Left ventricle myocardium superior (tissue), 1 donor: ENCODE data around the gene ITGB2. TPM values are rescaled to one million over a fixed set of nuclear protein-coding genes. Genes with fewer than 3 reads are reported as not detected.

Experiments used
- ATAC-seq: fragments of 200-7000 bp; cut with Tn5 transposase; one replicate; pipeline ENCODE4 v1.9.1; 2020; ENCODE audit warnings: mild to moderate bottlenecking, moderate library complexity
- DNase-seq: peaks from one replicate; pipeline ENCODE4 v3.0.0-alpha.2; 2020
- intact Hi-C: fragments of 100-400 bp; cut with micrococcal nuclease; formaldehyde crosslinking; loops from one replicate; pipeline ENCODE4 v1.11.0; 2022
- total RNA-seq: library from RNA; stranded (reverse); fragmentation: NEBNext Ultra II Directional; extraction: Animal tissue kit (Norgen Biotek cat#: 25700); gene quantifications from one replicate; pipeline ENCODE4 v1.2.1, GENCODE V29; 2021
- donor health status: DM: no; HTN: yes; CAD: no; lungs with severe emphysema.

Gene ITGB2
- total RNA-seq, 1 donor from 2014 or later: 26.5 TPM

DNA sequence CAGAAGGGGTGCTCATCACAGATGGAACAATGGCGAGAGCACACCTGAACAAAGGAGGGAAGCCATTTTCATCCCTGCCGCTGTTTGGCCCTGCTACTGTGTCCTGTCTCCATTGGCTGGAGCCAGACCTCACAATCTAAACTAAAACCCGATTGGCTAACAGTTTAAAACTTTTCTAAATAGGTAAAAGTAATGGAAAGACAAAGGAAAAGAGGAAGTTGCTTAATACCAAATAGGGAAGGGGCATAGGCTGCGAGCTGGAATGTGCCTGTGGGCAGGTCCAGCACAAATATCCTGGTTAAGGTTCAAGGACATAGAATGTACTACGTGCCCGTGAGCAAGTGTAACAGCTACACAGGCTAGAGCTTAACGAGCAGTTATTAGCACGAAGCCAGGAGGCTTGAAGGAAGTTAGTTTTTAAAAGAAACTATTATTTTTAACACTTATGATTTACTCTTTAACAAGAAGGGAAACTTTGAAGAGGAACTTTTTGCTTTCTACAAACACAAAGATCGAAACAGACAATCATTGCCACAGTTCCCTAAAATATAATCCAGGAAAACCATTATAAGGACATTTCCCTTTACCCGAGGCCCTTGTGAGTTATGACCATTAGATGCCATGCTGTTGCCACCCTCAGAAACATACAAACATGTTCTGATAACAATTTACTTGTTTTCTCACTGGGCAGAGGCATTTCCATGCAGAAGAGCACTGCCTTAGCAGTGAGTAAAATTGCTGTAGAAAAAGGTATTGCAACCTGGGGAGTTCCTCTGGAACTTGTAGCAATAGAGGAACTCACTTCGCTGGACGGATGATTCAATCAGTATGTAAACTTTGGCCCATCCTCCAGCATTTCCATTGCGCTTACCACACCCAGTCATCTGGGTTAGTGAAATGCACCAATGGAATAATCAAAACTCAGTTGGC, 42.4 kb downstream of the ITGB2 start:
- DNase-seq (peak; percentile 13), ATAC-seq (no peak)
- intact Hi-C loops: loop anchor here (10.0 kb wide), 1 partner anchor 84 kb away; no protein-coding TSS in a partner anchor

DNA sequence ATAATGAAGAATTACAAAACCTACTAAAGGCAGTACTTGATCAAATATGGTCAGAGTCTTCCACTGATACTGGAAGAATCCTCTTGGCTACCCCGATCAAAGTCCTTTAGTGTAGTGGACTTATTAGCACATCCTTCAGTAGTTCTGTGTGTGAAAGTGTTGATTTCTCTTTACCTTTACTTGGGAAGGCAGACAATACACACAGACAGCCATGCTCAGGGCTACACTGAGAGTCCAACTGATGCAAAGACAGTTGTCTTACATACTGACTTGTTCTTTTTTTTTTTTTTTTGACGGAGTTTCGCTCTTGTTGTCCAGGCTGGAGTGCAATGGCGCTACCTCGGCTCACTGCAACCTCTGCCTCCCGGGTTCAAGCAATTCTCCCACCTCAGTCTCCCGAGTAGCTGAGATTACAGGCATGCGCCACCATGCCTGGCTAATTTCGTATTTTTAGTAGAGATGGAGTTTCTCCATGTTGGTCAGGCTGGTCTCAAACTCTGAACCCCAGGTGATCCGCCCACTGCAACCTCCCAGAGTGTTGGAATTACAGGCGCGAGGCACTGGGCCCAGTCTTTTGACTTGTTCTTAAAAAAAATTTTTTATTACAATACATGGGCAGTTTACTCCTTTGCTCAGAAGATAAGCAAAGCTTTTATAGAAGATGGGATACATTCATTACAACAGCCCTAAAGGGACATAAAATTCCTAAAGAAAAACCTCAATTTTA, 43.7 kb downstream of the ITGB2 start:
- intact Hi-C loops: loop anchor here (10.0 kb wide), 1 partner anchor 82 kb away; no protein-coding TSS in a partner anchor
- no peak for DNase-seq
- no peak for ATAC-seq

DNA sequence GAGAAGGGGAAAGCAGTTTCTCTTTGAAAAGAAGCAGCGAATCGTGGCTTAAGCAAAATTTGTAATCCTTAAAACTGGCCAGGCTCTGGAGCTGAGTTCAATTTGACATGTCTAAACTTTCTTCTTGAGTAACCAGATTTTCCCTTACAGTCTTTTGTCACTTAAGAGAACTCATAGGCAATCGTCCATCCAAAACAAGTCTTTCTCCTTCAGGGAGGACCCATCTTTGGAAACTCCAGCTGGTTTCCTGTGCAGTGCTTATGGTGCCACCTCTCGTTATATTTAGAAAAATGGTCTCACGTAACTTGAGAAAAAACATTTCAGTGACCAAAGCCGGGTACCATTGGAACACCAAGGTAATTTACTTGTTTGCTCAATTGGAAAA, 45.4 kb downstream of the ITGB2 start:
- ATAC-seq: no peak
- intact Hi-C loops: loop anchor here (10.0 kb wide), 1 partner anchor 81 kb away; no protein-coding TSS in a partner anchor
- DNase-seq: peak; percentile 6

DNA sequence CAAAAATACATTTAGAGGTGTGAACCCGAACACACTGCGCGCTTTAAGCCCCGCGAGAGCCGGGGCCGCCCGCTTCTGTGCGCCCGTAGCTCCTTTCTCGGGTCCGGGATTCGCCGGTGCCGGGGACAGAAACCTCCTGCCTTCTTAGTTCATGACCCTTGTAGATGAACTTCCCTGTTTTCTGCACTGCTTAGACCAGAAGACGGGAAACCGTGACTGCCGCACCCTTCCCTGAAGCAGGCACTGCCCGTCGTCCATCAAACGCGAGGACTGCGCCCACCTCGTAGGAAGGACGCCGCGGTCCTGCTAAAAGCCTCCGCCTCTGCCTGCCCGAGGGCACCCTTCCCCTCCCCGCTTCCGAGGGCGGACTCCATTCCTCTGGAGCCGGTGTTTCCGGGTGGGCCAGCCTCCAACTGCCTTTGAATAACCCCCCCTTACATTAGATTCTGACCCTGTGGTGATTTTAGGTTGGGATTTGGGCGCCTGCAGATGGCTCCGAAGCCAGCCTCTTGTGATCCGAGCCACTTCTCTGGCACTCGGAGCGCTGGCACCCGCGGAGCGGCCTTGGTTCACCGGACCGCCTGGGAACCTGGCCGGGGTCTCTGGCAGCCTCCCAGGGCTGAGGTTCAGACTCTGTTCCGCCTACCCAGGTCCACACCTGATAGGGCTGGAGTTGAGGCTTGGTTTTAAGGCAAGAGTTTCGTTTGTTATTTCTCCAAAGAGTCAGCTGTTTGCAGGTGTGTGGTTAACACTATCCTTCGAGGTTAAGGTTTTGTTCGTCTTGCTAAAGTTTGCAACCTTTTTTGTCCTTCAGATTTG, 46.0 kb downstream of the ITGB2 start:
- peak; percentile 30 for ATAC-seq
- DNase-seq: peak; percentile 81
- intact Hi-C loops: loop anchor here (10.0 kb wide), 1 partner anchor 80 kb away; no protein-coding TSS in a partner anchor

DNA sequence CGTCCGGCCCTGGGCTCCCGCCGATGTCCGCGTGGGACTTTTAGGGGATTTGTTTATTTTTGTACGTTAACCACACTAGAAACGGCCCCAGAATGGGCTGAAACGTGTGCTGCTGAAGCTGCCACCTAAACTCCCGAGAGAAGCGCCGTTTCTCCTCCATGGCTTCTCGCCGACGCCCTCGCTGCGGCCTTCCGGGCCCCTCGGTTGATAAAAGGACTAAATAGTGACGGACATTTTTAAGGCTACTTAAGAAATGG, 46.5 kb downstream of the ITGB2 start:
- DNase-seq (no peak), ATAC-seq (no peak)
- intact Hi-C loops: loop anchor here (10.0 kb wide), 1 partner anchor 79 kb away; no protein-coding TSS in a partner anchor

DNA sequence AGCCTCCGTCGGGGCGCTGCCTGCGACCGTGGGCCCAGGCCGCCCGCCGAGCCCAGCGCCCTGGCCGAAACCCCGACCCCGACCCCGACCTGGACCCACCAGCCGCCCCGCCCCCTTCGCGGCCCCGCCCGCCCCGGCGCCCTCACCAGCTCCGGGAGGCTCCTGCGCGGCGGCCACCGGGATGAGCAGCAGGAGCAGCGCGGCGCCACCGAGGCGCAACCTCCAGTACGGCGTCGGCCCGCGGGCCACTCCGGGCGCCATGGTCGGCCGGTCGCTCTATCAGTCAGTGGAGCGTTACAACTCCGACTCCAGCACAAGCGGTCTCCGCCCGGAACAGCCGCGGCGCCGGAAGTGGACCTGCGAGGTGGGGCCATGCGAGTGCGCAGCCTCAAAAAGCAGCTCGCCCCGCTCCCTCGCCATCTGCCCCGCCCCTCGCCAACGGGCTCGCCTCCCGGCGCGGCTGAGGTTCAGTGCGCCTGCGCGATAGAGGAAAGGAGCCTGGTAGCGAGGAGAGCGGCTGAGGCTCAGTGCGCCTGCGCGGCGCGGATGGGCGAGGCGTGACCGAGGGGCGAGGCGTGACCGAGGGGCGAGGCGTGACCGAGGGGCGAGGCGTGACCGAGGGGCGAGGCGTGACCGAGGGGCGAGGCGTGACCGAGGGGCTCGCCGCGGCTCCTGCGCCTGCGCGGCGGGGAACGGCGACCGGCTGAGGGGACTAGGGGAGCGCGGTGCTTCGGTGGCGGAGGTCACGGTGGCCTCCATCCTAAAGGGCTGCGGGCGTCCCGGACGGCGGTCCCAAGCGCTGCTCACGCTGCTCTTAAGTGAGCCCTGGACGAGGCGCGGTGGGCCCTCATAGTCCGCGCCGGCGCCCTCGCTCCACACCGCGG, 47.1 kb downstream of the ITGB2 start, which contains the start of gene PTTG1IP:
TSS of gene PTTG1IP (minus strand) at position 335 of the 884 bp plus-strand sequence. CDS start at position 261, 74 bp downstream.
- intact Hi-C loops: loop anchor here (10.0 kb wide), 1 partner anchor 79 kb away; no protein-coding TSS in a partner anchor
- peak; percentile 82 for ATAC-seq
- DNase-seq: peak; percentile 100

DNA sequence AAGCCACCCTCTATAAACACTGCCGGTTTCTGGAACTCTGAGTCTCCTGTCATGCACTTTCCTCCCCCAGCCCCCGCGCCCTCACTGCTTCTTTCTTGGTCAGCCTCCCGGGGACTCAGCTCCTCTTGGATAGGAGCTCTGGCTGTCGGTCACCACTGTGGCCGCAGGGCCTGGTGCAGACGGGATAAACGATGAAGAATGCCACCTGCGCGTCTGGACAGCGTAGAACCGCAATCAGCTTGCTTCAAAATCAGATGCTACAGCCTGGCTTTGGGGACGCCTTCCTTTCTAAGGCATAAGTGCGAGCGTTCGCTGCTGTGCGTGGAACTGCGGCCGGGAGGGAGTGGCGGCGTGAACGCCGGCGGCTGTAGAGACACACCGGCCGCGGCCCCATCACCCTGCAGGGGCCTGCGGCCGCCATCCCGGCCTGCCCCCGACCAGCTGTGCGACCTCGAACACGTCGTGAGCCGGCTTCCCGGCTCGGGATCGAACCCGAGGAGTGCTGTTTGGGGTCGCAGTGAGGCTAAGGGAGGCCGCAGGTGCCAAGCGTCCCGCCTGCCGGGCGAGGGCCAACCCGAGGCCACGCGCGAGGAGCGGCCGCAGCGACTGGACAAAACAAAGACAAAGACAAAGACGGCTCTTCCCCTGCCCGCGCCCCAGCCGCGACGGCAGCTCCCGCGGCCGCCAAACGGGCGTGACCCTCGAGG, 47.9 kb downstream of the ITGB2 start:
- peak; percentile 0 for ATAC-seq
- peak; percentile 58 for DNase-seq
- intact Hi-C loops: loop anchor here (10.0 kb wide), 1 partner anchor 78 kb away; no protein-coding TSS in a partner anchor

DNA sequence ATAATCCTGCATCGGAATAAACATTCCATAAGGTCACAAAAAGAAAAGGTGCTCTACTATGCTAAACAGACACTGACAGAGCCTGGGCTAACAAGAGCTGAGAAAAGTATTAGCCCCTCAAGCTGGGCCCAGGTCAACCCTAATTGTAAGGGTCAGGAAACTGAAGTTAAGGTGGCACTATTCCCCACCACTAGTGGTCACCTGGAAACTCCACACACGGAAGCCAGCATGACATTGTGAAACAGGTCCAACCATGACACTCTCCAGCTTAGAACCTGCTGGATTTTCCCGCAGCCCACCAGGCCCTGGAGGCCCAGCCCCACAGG, 48.4 kb downstream of the ITGB2 start:
- intact Hi-C loops: loop anchor here (10.0 kb wide), 1 partner anchor 77 kb away; no protein-coding TSS in a partner anchor
- DNase-seq (no peak), ATAC-seq (no peak)

DNA sequence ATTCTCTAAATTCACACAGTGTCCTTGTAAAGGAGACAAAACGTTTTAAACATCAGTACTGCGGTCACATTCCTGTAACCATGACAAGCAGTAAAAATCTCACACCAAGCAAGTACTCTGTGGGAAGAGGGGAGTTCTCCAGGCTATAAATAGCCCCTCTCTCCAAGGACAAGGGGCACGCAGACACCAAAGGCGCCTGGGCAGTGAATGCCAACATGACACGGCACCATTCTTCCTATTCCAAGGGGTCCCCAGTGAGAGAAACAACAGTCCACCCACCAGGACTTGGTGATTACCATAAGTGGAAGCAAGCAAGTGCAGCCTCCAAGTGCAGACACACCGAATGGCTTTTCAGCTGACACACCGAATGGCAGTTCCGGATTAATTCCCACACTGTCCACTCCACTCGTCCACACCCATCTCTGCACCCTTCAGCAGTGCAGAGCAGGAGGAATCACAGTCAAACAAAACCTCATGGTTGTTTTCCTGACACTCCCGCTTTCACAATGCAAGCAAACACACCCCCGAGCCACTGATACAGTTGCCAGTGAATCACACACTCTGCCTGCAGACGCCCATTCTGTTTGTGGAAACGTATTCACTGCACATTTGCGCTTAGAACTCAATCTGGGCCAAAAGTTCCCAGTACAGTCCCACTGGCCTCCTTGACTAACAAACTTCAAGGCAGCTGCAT, 49.0 kb downstream of the ITGB2 start:
- DNase-seq: peak; percentile 51
- intact Hi-C loops: loop anchor here (10.0 kb wide), 1 partner anchor 77 kb away; no protein-coding TSS in a partner anchor

DNA sequence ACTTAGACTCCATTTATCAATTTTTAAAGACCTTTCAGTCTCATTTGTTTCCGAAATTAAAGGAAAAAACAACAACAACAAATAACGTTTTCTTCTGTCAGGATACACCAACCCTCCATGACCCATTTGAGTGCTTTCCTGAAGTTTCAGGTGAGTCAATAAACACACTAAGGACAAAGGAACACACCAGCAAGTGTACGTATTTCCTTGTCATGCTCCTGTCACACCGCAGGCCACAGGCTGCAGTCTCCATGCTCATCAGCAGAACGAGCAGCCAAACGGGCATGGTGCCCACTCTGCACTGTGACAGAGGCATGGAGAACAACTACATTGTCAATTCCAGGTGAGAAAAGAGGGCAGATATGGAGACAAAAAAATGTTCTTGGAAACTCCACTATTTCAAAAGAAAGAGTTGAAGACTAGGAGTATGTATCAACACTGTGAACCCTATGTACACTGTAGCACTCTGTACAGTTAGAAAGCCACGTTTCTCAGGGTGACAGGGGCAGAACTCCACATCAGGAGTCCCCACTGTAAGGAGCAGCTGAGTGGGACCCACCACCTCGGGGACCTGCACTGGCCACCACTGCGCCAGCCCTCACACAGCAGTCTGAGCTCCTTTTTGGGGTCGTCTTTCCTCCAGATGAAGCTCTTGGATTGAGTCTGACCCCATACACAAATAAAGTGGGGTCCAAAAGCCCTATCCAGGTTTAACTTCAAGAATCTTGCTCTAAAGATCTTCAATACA, 49.8 kb downstream of the ITGB2 start:
- peak; percentile 17 for ATAC-seq
- intact Hi-C loops: loop anchor here (10.0 kb wide), 1 partner anchor 76 kb away; no protein-coding TSS in a partner anchor
- DNase-seq: peak; percentile 89

More for the DNA sequence above, 49.0 kb downstream of the ITGB2 start:
- peak; percentile 27 for ATAC-seq

DNA sequence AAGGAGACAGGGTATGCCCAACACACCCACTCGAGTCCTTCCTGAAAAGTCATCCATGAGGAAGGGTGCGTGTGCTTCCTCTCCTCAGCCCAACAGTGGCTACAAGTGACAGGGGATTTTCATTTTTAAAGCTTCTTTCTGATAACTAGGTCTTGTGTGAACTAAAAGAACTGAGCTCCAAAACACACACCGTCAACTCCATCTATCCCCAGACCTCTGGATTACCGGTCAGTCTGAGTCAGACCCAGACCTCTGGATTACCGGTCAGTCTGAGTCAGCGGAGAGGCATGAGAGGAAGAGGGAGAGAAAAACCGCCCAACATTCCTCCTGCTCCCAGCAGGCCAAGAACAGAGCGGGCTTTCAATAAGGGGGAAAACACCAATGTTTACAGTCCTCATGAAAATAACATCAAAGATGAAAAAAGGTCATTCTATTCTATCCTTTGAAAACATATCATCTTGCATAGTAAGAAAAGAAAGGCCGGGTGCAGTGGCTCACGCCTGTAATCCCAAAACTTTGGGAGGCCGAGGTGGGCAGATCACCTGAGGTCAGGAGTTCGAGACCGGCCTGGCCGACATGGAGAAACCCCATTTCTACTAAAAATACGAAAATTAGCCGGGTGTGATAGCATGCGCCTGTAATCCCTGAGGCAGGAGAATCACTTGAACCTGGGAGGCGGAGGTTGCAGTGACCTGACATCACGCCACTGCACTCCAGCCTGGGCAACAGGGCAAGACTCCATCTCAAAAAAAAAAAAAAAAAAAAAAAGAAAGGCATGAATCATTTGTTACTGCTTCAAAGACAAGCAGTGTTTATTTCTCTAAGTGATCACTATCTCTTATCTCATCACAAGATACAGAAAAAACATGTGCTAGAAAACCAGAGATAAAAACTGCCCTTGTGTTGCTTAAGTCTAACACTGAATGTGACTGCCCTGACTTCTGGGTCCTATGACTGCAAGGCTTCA, 50.6 kb downstream of the ITGB2 start:
- intact Hi-C loops: loop anchor here (10.0 kb wide), 1 partner anchor 75 kb away; no protein-coding TSS in a partner anchor
- no peak for ATAC-seq
- DNase-seq: peak; percentile 24

DNA sequence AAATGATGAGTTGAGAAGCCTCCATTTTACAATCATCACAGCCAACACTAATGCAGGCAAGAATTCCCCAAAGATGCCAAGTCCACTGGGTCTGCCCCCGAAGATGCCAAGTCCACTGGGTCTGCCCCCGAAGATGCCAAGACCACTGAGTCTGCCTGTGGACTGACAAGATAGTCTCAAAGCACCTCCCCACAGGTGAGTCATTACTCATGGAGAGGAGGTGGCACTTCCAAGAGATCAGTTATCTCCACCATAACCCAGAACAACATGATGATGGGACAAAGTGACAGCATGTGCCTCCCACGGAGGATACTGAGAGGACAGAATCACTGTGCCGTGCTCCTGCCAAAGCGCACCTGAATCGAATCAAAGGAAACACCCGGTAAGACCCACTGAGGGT, 52.0 kb downstream of the ITGB2 start:
- intact Hi-C loops: no loop called here
- DNase-seq (no peak), ATAC-seq (no peak)

DNA sequence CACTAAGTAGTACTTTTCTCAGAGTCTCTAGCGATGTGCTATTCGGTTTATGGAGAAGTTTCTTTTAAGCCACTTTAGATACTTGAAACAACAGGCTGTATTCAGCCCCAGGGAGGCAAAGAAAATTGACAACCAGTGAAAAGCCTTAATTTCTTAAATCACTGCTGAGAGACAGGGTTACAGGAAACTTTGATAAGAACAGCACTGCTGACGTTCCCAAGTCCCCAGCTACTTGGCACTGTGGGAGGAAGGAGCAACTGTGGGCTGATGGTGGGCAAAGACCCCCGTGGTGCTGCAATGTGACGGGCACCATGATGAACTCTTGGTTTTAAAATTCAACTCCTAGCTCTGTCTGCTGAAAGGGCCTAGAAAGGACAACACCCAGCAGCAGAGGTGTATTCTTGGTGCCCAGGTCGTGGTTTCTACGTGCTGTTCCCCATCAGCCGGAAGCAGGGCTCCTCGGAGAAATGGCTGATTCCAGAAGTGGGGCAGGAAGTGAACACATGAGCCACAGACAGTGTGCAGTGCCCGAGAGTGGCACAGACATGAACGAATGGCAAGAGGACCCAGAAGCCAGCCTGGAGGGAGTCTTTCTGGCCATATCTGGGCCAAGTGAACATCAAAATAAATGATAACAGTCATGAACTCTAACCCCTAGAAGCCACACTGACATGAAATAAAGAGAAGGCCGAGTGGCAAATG, 52.5 kb downstream of the ITGB2 start:
- DNase-seq: no peak
- ATAC-seq: no peak
- intact Hi-C loops: no loop called here

DNA sequence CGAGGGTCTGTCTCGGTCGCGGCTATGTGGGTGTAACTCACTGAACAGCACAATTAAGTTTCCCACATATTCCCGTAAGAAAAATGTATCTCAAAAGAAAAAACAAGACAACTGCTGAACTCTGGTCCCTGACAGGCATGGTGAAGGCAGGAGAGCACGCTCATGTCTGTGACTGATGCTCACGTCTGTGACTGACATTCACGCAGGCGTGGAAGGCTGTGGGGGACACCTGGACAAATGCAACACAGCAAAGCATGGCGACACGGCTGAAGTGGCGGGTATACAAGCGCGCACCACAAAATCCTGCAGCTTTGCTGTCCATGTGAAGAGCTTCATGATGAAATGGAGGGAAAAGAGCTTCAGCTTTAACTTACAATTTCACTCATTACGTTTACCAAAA, 53.2 kb downstream of the ITGB2 start:
- intact Hi-C loops: no loop called here
- no peak for ATAC-seq
- no peak for DNase-seq
